Panc1 (cell line): ENCODE data around the gene MYO18B. TPM values are rescaled to one million over a fixed set of nuclear protein-coding genes. Genes with fewer than 3 reads are reported as not detected.

ENCODE experiments used
- ATAC-seq: fragments of 200-7000 bp; cut with Tn5 transposase; 2 replicates; pipeline ENCODE4 v1.9.1; 2020; ENCODE audit warnings: mild to moderate bottlenecking, moderate library complexity
- BruUV-seq: library from RNA; stranded (reverse); fragments of 400-500 nt; replicated peaks from 2 replicates; lab custom pipeline; 2021; lab: Mats Ljungman, UMichigan
- CTCF ChIA-PET: fragments of 300-600 bp; sonication (Branson Sonifier 250); formaldehyde crosslinking; loops from one replicate; lab custom pipeline; 2022; ENCODE audit warnings: antibody characterized with exemption; lab: Charles Lee
- POLR2A ChIA-PET: fragments of 300-600 bp; sonication (Branson Sonifier 250); formaldehyde crosslinking; loops from one replicate; lab custom pipeline; 2022; ENCODE audit warnings: antibody characterized with exemption; lab: Charles Lee
- DNase-seq: peaks from one replicate; pipeline ENCODE4 v3.0.0-alpha.2; 2010; ENCODE audit warnings: low read depth, low spot score
- H3K27ac ChIP-seq: 2 replicates; pipeline ENCODE4 v1.5.1; 2011; ENCODE audit warnings: mild to moderate bottlenecking, low read length, inconsistent platforms
- H3K27me3 ChIP-seq: fragments of 200-500 bp; sonication (Bioruptor generic); 2 replicates; pipeline ENCODE4 v1.6.0; 2014; ENCODE audit warnings: low read length, inconsistent platforms; ENCODE audit not compliant: control insufficient read depth, insufficient read depth
- H3K36me3 ChIP-seq: fragments of 200-500 bp; sonication (Bioruptor generic); 2 replicates; pipeline ENCODE4 v1.5.1; 2014; ENCODE audit warnings: inconsistent platforms, mild to moderate bottlenecking, low read length, moderate library complexity; ENCODE audit not compliant: control insufficient read depth, insufficient read depth
- H3K4me1 ChIP-seq: 2 replicates; pipeline ENCODE4 v1.5.1; 2011; ENCODE audit warnings: inconsistent platforms, mild to moderate bottlenecking, low read length, moderate library complexity; ENCODE audit not compliant: control insufficient read depth, insufficient read depth
- H3K4me3 ChIP-seq, 2 experiments: 2 replicates each; pipeline ENCODE4 v1.5.1; 2011 to 2012; ENCODE audit warnings: low read depth in 2 of 2, low read length in 2 of 2, mild to moderate bottlenecking in 2 of 2, inconsistent platforms in 1 of 2, moderate library complexity in 1 of 2
- H3K9me3 ChIP-seq: fragments of 200-500 bp; sonication (Bioruptor generic); 2 replicates; pipeline ENCODE4 v1.5.1; 2014; ENCODE audit warnings: low read depth, mild to moderate bottlenecking, inconsistent platforms, low read length, moderate library complexity; ENCODE audit not compliant: control insufficient read depth, insufficient read depth
- CTCF ChIP-seq: fragments of 450-650 bp; IDR thresholded peaks from 2 replicates; pipeline ENCODE4 v1.5.1; 2017; ENCODE audit warnings: mild to moderate bottlenecking
- POLR2AphosphoS5 ChIP-seq: IDR thresholded peaks from 2 replicates; pipeline ENCODE4 v1.6.1; 2012; ENCODE audit warnings: mild to moderate bottlenecking, low read depth, low read length, moderate library complexity
- REST ChIP-seq, 2 experiments: IDR thresholded peaks; 2 replicates each; pipeline ENCODE4 v1.6.1; 2011 to 2012; ENCODE audit warnings: low read depth in 2 of 2, control low read depth in 1 of 2, low read length in 1 of 2, mild to moderate bottlenecking in 1 of 2, moderate library complexity in 1 of 2; ENCODE audit not compliant: insufficient read depth in 1 of 2
- SIN3A ChIP-seq: IDR thresholded peaks from 2 replicates; pipeline ENCODE4 v1.6.1; 2012; ENCODE audit warnings: low read depth, mild to moderate bottlenecking, low read length, moderate library complexity, borderline replicate concordance; ENCODE audit not compliant: insufficient read depth
- TCF7L2 ChIP-seq: IDR thresholded peaks from 2 replicates; pipeline ENCODE4 v1.6.1; 2011; ENCODE audit warnings: mild to moderate bottlenecking, low read depth, low read length, inconsistent platforms
- in situ Hi-C: cut with HindIII; loops from 2 replicates; pipeline ENCODE4 v1.10.0; 2016; ENCODE audit warnings: low sequenced_read_pairs, low pct_unique_long_range_greater_than_20kb
- intact Hi-C: fragments of 100-400 bp; cut with micrococcal nuclease; formaldehyde crosslinking; loops from one replicate; pipeline ENCODE4 v1.10.0; 2022; ENCODE audit not compliant: unreplicated experiment
- total RNA-seq: library from RNA; stranded (reverse); gene quantifications from one replicate; pipeline ENCODE4 v1.2.1, GENCODE V29; 2021; ENCODE audit not compliant: unreplicated experiment

MYO18B gene
- total RNA-seq, 1 experiment from 2014 or later = not detected

GRCh38 chr22:25748704-25749103 lies 6.7 kb downstream of the MYO18B start:
- H3K27ac ChIP-seq = no peak overlapping the region
- POLR2A ChIA-PET = no interaction called here
- CTCF ChIA-PET = no interaction called here

GRCh38 chr22:25749420-25750169 lies 7.6 kb downstream of the MYO18B start:
- ATAC-seq = no peak
- H3K4me3 ChIP-seq = no peak overlapping the region
- in situ Hi-C loops (no loop called here), intact Hi-C loops (no loop called here)
- no peak for DNase-seq
- H3K27ac ChIP-seq = no peak overlapping the region
- POLR2A ChIA-PET = no interaction called here
- no peaks in the 10 kb centered on the region for H3K4me1 ChIP-seq
- no peaks in the 10 kb centered on the region for H3K36me3 ChIP-seq
- no TSS peak for BruUV-seq
- no peaks in the 10 kb centered on the region; the same call in 1 of the 2 replicates for H3K27me3 ChIP-seq
- no peaks in the 10 kb centered on the region for H3K9me3 ChIP-seq
- CTCF ChIA-PET = no interaction called here
- TF ChIP-seq POLR2AphosphoS5 = no peak
- TF ChIP-seq CTCF = no peak
- no peak for TF ChIP-seq REST (IDR thresholded peaks at IDR 0.05; ENCODE audit: insufficient read depth in 1 of 2, low read depth in 2 of 2, low read length in 1 of 2)
- no peak for TF ChIP-seq SIN3A
- no peak for TF ChIP-seq TCF7L2

More at GRCh38 chr22:25748704-25749103, 6.7 kb downstream of the MYO18B start:
- no peak overlapping the region for H3K4me3 ChIP-seq
- in situ Hi-C loops = no loop called here
- TF ChIP-seq SIN3A = no peak
- TF ChIP-seq TCF7L2 = no peak
- no peak for TF ChIP-seq REST (IDR thresholded peaks at IDR 0.05; ENCODE audit: insufficient read depth in 1 of 2, low read depth in 2 of 2, low read length in 1 of 2)
- no peak for TF ChIP-seq CTCF
- TF ChIP-seq POLR2AphosphoS5 = no peak
- intact Hi-C loops = no loop called here
- H3K4me1 ChIP-seq = no peaks in the 10 kb centered on the region
- no peaks in the 10 kb centered on the region for H3K9me3 ChIP-seq
- BruUV-seq = no TSS peak
- no peaks in the 10 kb centered on the region for H3K36me3 ChIP-seq
- H3K27me3 ChIP-seq = no peaks in the 10 kb centered on the region; the same call in 1 of the 2 replicates
- ATAC-seq (no peak), DNase-seq (no peak)
